CD4-positive, alpha-beta memory T cell (primary cell): Measurements from ENCODE around the gene ARID1B. TPM values are rescaled to one million over a fixed set of nuclear protein-coding genes. Genes with fewer than 3 reads are reported as not detected.

Source experiments
- CTCF ChIA-PET: fragments of 350-600 bp; sonication (Branson Sonifier 250); formaldehyde crosslinking; loops from one replicate; lab custom pipeline; 2021; ENCODE audit warnings: inconsistent platforms; ENCODE audit not compliant: partially characterized antibody; lab: Charles Lee
- POLR2A ChIA-PET: fragments of 350-600 bp; sonication (Branson Sonifier 250); formaldehyde crosslinking; loops from one replicate; lab custom pipeline; 2021; ENCODE audit not compliant: partially characterized antibody; lab: Charles Lee
- DNase-seq, 5 donors: peaks; one replicate each; pipeline versions ENCODE4 v3.0.0 to v3.0.0-alpha.2; 2020 to 2022; ENCODE audit warnings: mixed read lengths in 1 of 5
- H3K27ac ChIP-seq: one replicate; pipeline ENCODE4 v1.7.0; 2013; ENCODE audit warnings: low read depth, low read length
- H3K27me3 ChIP-seq: 2 replicates; pipeline ENCODE4 v1.7.0; 2013; ENCODE audit warnings: mild to moderate bottlenecking, low read length, moderate library complexity; ENCODE audit not compliant: insufficient read depth
- H3K36me3 ChIP-seq: 2 replicates; pipeline ENCODE4 v1.7.0; 2013; ENCODE audit warnings: mild to moderate bottlenecking, low read length, moderate library complexity; ENCODE audit not compliant: insufficient read depth
- H3K4me1 ChIP-seq: 2 replicates; pipeline ENCODE4 v1.7.0; 2013; ENCODE audit warnings: mild to moderate bottlenecking, low read length, moderate library complexity; ENCODE audit not compliant: insufficient read depth
- H3K4me3 ChIP-seq, 2 donors: one replicate each; pipeline ENCODE4 v1.7.0; 2013; ENCODE audit warnings: low read length in 2 of 2, mild to moderate bottlenecking in 1 of 2
- H3K9me3 ChIP-seq, 2 donors: one replicate each; pipeline ENCODE4 v1.7.0; 2013; ENCODE audit warnings: low read length in 2 of 2, control low read depth in 1 of 2; ENCODE audit not compliant: control insufficient read depth in 1 of 2
- H3K27ac Mint-ChIP-seq, 7 donors: one replicate each; pipeline ENCODE4 v1.8.0; 2020 to 2021; ENCODE audit warnings: mixed read lengths in 7 of 7, mild to moderate bottlenecking in 6 of 7, inconsistent platforms in 3 of 7, moderate library complexity in 3 of 7
- H3K27me3 Mint-ChIP-seq, 2 donors: one replicate each; pipeline ENCODE4 v1.8.0; 2020 to 2021; ENCODE audit warnings: mixed read lengths in 2 of 2
- H3K36me3 Mint-ChIP-seq, 2 donors: one replicate each; pipeline ENCODE4 v1.8.0; 2020 to 2021; ENCODE audit warnings: mixed read lengths in 2 of 2, inconsistent platforms in 1 of 2, mild to moderate bottlenecking in 1 of 2
- H3K4me1 Mint-ChIP-seq, 4 donors: one replicate each; pipeline ENCODE4 v1.8.0; 2020 to 2021; ENCODE audit warnings: mixed read lengths in 4 of 4, mild to moderate bottlenecking in 1 of 4
- H3K4me3 Mint-ChIP-seq, 8 donors: one replicate each; pipeline ENCODE4 v1.8.0; 2020 to 2021; ENCODE audit warnings: mixed read lengths in 8 of 8, mild to moderate bottlenecking in 7 of 8, moderate library complexity in 6 of 8, inconsistent platforms in 3 of 8
- H3K9me3 Mint-ChIP-seq, 8 donors: one replicate each; pipeline ENCODE4 v1.8.0; 2020 to 2021; ENCODE audit warnings: mixed read lengths in 8 of 8, mild to moderate bottlenecking in 5 of 8, inconsistent platforms in 3 of 8, moderate library complexity in 1 of 8
- intact Hi-C: fragments of 100-400 bp; cut with micrococcal nuclease; formaldehyde crosslinking; loops from one replicate; pipeline ENCODE4 v1.15.1; 2023
- polyA plus RNA-seq, 2 donors: library from polyadenylated mRNA; unstranded; fragments of 300-500 nt; fragmentation: Illumina TruSeq; gene quantifications; one replicate each; pipeline ENCODE4 v1.2.3, GENCODE V29; 2021
- total RNA-seq, 2 experiments: library from RNA; stranded (reverse); gene quantifications; one replicate each; pipeline ENCODE4 v1.2.3, GENCODE V29; 2021

ARID1B gene
- total and polyA plus RNA-seq, 4 experiments from 2014 or later, result 5.4 to 131 (median 72.4) TPM

GRCh38 chr6:157093536-157093935 lies 316.4 kb downstream of the ARID1B start:
- ChIA-PET CTCF (no interaction called here), POLR2A (interaction anchor here (0.5 kb wide), 1 partner anchor 59 kb away, joined by 3 read pairs; no protein-coding TSS in a partner anchor)
- Mint-ChIP-seq H3K4me1 (peaks cover 24 to 67% (median 41%) of the 10 kb centered on the region in 4 donors), H3K27ac (peak overlapping the region in 3 of 7 donors; percentile 37 to 84 (median 67)), H3K36me3 (peaks cover 21 to 31% of the 10 kb centered on the region in 2 donors), H3K4me3 (peak overlapping the region in 1 of 8 donors; percentile 22), H3K27me3 (no peaks in the 10 kb centered on the region), H3K9me3 (no peaks in the 10 kb centered on the region)
- intact Hi-C loops, result no loop called here
- Histone ChIP-seq H3K36me3 (no peaks in the 10 kb centered on the region), H3K4me1 (peaks cover 13% of the 10 kb centered on the region), H3K27me3 (no peaks in the 10 kb centered on the region), H3K27ac (no peak overlapping the region), H3K9me3 (no peaks in the 10 kb centered on the region), H3K4me3 (no peak overlapping the region)
- no peak for DNase-seq

GRCh38 chr6:157094038-157094437 lies 316.9 kb downstream of the ARID1B start:
- no peaks in the 10 kb centered on the region for H3K27me3 ChIP-seq
- Mint-ChIP-seq H3K36me3 (peaks cover 17 to 26% of the 10 kb centered on the region in 2 donors), H3K4me1 (peaks cover 23 to 68% (median 40%) of the 10 kb centered on the region in 4 donors), H3K4me3 (peak overlapping the region in 1 of 8 donors; percentile 33), H3K27ac (peak overlapping the region in 5 of 7 donors; percentile 37 to 84 (median 74)), H3K27me3 (no peaks in the 10 kb centered on the region), H3K9me3 (peaks cover 0 to 2% (median 0%) of the 10 kb centered on the region in 8 donors)
- DNase-seq, result no peak
- no peak overlapping the region for H3K4me3 ChIP-seq
- no peak overlapping the region for H3K27ac ChIP-seq
- peaks cover 18% of the 10 kb centered on the region for H3K4me1 ChIP-seq
- H3K36me3 ChIP-seq, result no peaks in the 10 kb centered on the region
- no peaks in the 10 kb centered on the region for H3K9me3 ChIP-seq
- ChIA-PET POLR2A (no interaction called here), CTCF (no interaction called here)
- intact Hi-C loops, result no loop called here

- H3K9me3 ChIP-seq, result no peaks in the 10 kb centered on the region
- H3K27ac ChIP-seq, result no peak overlapping the region
- POLR2A ChIA-PET, result no interaction called here
- Mint-ChIP-seq H3K27ac (peak overlapping the region in 5 of 7 donors; percentile 13 to 85 (median 62)), H3K36me3 (peaks cover 9 to 19% of the 10 kb centered on the region in 2 donors), H3K9me3 (peaks cover 0 to 2% (median 0%) of the 10 kb centered on the region in 8 donors), H3K4me1 (peaks cover 30 to 70% (median 46%) of the 10 kb centered on the region in 4 donors), H3K4me3 (no peak overlapping the region), H3K27me3 (no peaks in the 10 kb centered on the region)
- H3K4me1 ChIP-seq, result peaks cover 29% of the 10 kb centered on the region
- H3K27me3 ChIP-seq, result no peaks in the 10 kb centered on the region
- intact Hi-C loops, result no loop called here
- H3K4me3 ChIP-seq, result no peak overlapping the region
- H3K36me3 ChIP-seq, result no peaks in the 10 kb centered on the region
- DNase-seq, result no peak
- CTCF ChIA-PET, result no interaction called here
Observed at GRCh38 chr6:157095084-157095483, 317.9 kb downstream of the ARID1B start.

GRCh38 chr6:157095569-157095968 lies 318.4 kb downstream of the ARID1B start:
- CTCF ChIA-PET, result no interaction called here
- peaks cover 35 to 74% (median 51%) of the 10 kb centered on the region in 4 donors for H3K4me1 Mint-ChIP-seq
- H3K36me3 ChIP-seq, result no peaks in the 10 kb centered on the region

GRCh38 chr6:157096105-157096504 lies 318.9 kb downstream of the ARID1B start:
- Mint-ChIP-seq H3K27ac (peak overlapping the region in 6 of 7 donors; percentile 36 to 88 (median 68)), H3K9me3 (peaks cover 0 to 2% (median 0%) of the 10 kb centered on the region in 8 donors), H3K4me3 (no peak overlapping the region), H3K4me1 (peaks cover 41 to 76% (median 57%) of the 10 kb centered on the region in 4 donors), H3K36me3 (peaks cover 9 to 21% of the 10 kb centered on the region in 2 donors), H3K27me3 (no peaks in the 10 kb centered on the region)
- no peaks in the 10 kb centered on the region for H3K36me3 ChIP-seq
- H3K4me3 ChIP-seq, result no peak overlapping the region
- H3K27ac ChIP-seq, result no peak overlapping the region
- CTCF ChIA-PET, result no interaction called here
- H3K9me3 ChIP-seq, result no peaks in the 10 kb centered on the region
- intact Hi-C loops, result no loop called here
- no peaks in the 10 kb centered on the region for H3K27me3 ChIP-seq
- DNase-seq, result no peak
- H3K4me1 ChIP-seq, result peaks cover 39% of the 10 kb centered on the region
- POLR2A ChIA-PET, result no interaction called here

More at GRCh38 chr6:157095569-157095968, 318.4 kb downstream of the ARID1B start:
- Histone ChIP-seq H3K9me3 (no peaks in the 10 kb centered on the region), H3K27ac (no peak overlapping the region), H3K4me3 (no peak overlapping the region), H3K27me3 (no peaks in the 10 kb centered on the region), H3K4me1 (peaks cover 34% of the 10 kb centered on the region)
- Mint-ChIP-seq H3K27me3 (no peaks in the 10 kb centered on the region), H3K36me3 (peaks cover 9 to 19% of the 10 kb centered on the region in 2 donors), H3K4me3 (no peak overlapping the region), H3K27ac (peak overlapping the region in 3 of 7 donors; percentile 17 to 73 (median 36)), H3K9me3 (peaks cover 0 to 2% (median 0%) of the 10 kb centered on the region in 8 donors)
- DNase-seq, result no peak
- POLR2A ChIA-PET, result no interaction called here
- intact Hi-C loops, result no loop called here

- peaks cover 41% of the 10 kb centered on the region for H3K4me1 ChIP-seq
- CTCF ChIA-PET, result no interaction called here
- no peak overlapping the region for H3K4me3 ChIP-seq
- no peak overlapping the region for H3K4me3 Mint-ChIP-seq
- POLR2A ChIA-PET, result no interaction called here
- no peak overlapping the region for H3K27ac ChIP-seq
- no peaks in the 10 kb centered on the region for H3K27me3 Mint-ChIP-seq
- peaks cover 0 to 2% (median 0%) of the 10 kb centered on the region in 8 donors for H3K9me3 Mint-ChIP-seq
- intact Hi-C loops, result no loop called here
- H3K36me3 ChIP-seq, result no peaks in the 10 kb centered on the region
- no peak for DNase-seq
- H3K27me3 ChIP-seq, result no peaks in the 10 kb centered on the region
- peaks cover 45 to 80% (median 60%) of the 10 kb centered on the region in 4 donors for H3K4me1 Mint-ChIP-seq
- peaks cover 9 to 22% of the 10 kb centered on the region in 2 donors for H3K36me3 Mint-ChIP-seq
- H3K27ac Mint-ChIP-seq, result peak overlapping the region in 6 of 7 donors; percentile 36 to 88 (median 67)
- H3K9me3 ChIP-seq, result no peaks in the 10 kb centered on the region
Observed at GRCh38 chr6:157096522-157096921, 319.3 kb downstream of the ARID1B start.

- intact Hi-C loops, result no loop called here
- Mint-ChIP-seq H3K4me1 (peaks cover 48 to 84% (median 65%) of the 10 kb centered on the region in 4 donors), H3K27ac (peak overlapping the region; percentile 53 to 93 (median 79)), H3K9me3 (peaks cover 0 to 2% (median 0%) of the 10 kb centered on the region in 8 donors), H3K36me3 (peaks cover 9 to 18% of the 10 kb centered on the region in 2 donors), H3K4me3 (peak overlapping the region in 5 of 8 donors; percentile 1 to 45 (median 32)), H3K27me3 (no peaks in the 10 kb centered on the region)
- no peak for DNase-seq
- no peaks in the 10 kb centered on the region for H3K27me3 ChIP-seq
- no peaks in the 10 kb centered on the region for H3K9me3 ChIP-seq
- H3K27ac ChIP-seq, result no peak overlapping the region
- no peak overlapping the region for H3K4me3 ChIP-seq
- H3K4me1 ChIP-seq, result peaks cover 41% of the 10 kb centered on the region
- no peaks in the 10 kb centered on the region for H3K36me3 ChIP-seq
- ChIA-PET CTCF (no interaction called here), POLR2A (no interaction called here)
Observed at GRCh38 chr6:157097255-157097955, 320.2 kb downstream of the ARID1B start.
